NCI-H2029 (cell line): ENCODE measurements around the gene JMJD4.

Source experiments
- DNase-seq: peaks from one replicate; lab custom pipeline; 2025; lab: John Stamatoyannopoulos, UW

Gene JMJD4

GRCh38 chr1:227753999-227754711 is 19.1 kb upstream of the JMJD4 start:
- DNase-seq = no peak

- DNase-seq = no peak
Observed at GRCh38 chr1:227749916-227750710, 15.0 kb upstream of the JMJD4 start.

GRCh38 chr1:227749225-227749624 is 14.1 kb upstream of the JMJD4 start:
- no peak for DNase-seq

DNA sequence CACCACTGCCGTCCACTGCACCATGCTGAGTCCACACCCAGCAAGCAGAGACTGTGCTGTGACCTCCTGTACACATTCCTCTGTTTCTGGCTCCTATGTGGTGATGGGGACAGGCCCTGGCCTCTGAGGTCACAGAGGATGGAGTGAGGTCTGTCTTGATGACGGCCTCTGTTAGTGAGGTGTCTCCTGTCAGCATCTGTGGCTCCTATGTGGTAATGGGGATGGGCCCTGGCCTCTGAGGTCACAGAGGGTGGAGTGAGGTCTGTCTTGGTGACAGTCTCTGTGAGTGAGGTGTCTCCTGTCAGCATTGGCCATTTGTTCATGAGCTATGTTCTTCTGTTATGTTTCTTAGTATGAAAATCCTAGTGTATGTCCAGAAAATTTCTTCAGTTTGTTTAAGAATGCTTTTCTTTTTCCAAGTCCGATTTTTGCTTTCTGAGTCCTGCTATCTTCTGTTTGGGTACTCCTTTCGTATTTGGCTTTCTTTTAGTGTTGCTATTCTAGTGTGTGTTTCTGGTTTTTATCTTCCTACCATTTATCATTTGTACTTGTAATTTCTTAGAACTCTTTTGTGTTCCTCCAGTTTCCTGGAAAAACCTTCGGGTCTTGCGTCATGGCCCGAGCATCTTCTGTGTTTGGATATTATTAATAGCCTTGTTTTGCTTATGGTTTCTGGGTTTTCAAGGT is 13.5 kb upstream of the JMJD4 start:
- no peak for DNase-seq

DNA sequence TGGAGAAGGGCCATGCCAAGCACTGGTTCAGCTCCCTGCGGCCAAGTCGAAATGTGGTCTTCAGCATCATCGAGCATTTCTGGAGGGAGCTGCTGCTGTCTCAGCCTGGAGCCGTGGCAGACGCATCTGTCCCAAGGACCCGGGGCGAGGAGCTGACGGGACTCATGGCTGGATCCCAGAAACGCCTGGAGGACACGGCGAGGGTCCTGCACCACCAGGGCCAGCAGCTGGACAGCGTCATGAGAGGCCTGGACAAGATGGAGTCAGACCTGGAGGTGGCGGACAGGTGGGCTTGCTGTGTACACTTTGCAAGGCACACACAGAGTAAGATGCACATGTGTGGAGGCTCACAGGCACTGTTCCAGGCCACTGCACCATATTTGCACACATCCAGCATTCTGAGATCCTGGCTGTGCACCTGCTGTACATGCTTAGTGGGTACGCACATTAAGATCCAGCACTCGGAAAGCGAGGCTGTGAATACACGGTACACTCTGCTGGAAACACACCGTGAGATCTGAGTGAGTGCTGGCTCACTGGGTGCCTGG is 12.9 kb upstream of the JMJD4 start:
- no peak for DNase-seq

- no peak for DNase-seq
Observed at GRCh38 chr1:227747382-227747781, 12.3 kb upstream of the JMJD4 start.

- DNase-seq = no peak
Observed at GRCh38 chr1:227746676-227747075, 11.6 kb upstream of the JMJD4 start.

- DNase-seq = no peak
Observed at GRCh38 chr1:227745568-227746265, 10.6 kb upstream of the JMJD4 start.

GRCh38 chr1:227744668-227745067 is 9.6 kb upstream of the JMJD4 start:
- DNase-seq = no peak

- DNase-seq = no peak
Observed at GRCh38 chr1:227742738-227743715, 7.9 kb upstream of the JMJD4 start.

DNA sequence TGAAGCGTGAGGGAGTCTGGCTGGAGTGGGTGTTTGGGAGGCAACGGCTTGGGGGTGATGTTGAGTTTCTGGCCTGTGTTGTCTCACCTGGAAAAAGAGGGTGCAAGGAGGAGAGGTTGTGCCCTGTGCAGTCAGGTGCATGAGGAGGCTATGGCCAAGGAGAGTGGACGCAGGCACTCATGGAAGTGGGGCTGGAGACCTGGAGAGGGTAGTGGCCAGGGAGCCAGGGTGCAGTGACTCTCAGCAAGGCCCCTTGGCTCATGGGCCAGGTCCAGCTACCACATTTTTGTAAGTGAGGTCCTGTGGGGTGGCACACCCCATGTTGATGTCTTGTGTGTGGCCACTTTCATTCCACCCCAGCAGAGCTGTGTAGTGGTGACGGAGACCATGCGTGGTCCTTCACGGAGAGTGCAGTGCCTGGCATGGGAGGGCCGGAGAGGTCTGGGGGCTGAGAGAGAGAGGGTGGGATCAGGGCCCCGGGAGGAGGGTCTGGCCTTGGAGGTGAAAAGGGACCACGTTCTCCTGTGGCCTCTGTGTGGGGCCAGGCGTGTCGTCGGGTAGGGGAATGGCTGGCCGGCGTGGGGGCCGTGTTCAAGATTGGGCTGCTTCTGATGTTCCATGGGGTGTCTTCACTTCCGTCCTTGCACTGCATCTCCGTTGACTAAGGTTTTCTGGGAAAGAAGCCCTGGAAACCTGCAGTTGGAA is 6.2 kb upstream of the JMJD4 start:
- no peak for DNase-seq

DNA sequence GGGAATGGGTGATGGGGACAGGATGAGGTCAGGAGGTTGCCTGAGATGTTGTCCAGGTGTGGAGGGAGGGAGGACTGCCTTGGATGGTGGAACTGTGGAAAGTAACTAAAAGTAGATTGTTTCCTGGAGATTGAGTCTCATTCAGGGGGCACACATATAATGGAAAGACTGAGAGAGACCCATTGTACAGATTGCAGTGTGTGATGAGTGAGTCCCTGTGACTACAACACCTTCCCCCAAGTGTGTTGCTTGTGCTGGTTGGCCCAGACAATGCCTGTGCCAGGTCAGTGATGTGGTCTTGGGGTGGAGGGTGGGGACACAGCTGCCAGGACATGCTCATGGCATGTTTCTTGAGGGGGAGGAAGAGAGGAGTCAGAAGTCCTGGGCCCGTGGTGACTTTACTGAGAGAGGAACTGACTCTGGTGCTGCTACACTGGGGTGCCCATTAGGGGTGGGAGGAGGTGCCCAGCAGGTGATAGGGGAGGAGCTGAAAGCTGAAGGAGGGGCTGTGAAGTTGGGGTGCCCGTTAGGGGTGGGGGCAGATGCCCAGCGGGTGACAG is 5.4 kb upstream of the JMJD4 start:
- no peak for DNase-seq

DNA sequence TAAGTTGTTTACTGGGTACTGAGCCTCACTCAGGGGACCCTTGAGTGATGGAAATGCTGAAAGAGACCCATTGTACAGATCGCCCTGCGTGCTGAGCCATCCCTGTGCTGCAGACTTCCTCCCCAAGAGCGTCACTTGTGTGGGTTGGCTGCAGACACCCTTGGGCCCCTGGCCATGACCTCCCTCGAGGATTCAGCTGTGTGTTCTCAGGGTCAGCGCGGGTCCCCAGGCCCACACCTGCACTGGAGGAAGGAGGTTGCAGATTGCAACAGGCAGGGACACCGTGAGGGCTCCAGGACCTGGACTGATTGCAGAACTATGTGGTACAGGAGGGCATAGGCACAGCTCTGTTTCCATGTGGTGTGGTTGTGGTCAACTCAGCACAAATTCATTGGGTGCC is 4.5 kb upstream of the JMJD4 start:
- DNase-seq = no peak

DNA sequence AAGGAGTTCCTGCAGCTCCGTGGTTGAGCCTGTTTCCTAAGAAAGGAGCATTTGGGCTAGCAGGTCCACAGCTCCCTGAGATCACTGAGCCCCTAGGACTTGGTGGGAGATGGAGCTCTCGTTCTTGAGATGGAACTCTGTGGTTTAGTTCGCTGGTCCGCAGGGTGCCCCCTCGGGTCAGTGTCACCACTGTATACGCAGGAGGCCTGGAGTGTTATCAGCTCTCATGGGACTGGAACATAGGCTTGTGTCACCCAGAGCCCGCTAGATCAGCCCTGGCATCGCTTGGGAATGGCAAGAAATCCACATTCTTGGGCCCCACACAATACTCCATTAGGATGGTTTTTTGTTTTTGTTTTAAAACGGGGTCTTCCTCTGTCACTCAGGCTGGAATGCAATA is 3.7 kb upstream of the JMJD4 start:
- no peak for DNase-seq

DNA sequence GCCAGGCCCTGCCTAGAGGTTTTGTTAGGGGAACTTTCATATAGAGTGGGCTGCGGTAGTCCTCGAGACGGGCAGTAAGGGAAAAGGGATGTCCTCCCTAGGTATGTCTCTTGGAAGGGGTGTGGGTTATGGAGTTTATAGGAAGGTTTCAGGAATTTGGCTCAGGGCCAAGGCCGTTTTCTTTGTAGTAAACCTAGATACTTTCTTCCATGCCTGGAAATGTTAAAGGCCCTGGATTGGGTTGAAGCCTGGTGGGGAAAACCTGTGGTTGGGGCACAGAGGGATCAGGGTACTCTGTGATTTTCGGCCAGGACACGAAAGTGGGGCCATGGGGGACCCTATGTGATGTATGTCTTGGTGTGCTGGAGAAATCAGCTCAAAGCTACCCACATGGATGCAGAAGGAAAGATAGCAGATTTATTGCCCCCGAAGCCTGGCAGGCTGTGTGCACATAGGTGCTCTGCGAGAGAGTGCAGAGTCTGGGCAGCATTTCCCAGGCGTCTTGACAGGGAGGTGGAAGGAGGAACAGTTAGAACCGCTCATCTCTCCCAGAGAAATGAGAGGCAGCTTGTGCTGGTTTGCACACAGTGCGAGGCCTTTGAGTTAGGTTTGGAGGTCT is 1.8 kb upstream of the JMJD4 start:
- no peak for DNase-seq

DNA sequence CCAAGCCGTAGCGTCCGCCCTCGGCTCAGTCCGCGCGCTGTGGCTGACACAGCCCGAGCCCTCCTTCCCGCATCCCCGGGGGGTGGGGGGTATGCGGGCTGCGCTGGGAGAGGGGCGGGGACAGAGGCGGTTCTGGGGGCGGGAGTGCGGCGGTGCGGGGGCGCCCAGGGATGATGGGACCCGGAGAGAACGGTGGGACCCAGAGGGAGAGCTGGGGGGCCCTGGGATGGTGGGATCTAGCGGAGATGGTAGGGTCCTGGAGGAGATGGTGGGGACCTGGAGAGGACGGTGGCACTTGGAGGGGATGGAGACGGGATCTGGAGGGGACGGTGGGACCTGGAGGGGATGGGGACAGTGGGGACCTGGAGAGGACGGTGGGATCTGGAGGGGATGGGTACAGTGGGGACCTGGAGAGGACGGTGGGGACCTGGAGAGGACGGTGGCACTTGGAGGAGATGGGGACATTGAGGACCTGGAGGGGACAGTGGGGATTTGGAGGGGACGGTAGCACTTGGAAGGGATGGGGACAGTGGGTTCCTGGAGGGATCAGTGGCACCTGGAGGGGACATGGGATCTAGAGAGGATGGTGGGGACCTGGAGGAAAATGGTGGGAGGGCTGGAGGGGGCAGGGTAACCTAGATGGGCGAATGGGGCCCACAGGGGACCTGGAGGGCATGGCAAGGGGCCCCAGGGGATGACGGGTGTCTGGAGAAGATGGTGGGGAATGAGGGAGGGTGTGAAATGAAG is 610 bp upstream of the JMJD4 start:
- no peak for DNase-seq

DNA sequence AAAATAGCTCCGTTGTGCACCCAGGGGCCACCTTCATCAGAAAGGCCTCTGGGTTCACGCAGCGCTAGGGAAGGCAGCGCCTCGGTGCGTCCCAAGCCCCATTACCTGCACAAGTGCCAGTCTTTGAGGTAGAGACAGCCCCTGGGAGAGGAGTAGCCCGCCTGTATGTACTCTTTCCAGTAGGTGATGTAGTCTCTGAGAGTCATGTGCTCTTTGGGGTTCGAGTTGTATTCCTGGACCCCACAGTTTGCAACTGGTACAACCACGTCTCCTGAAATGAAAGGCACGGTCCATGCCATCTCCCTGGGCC is 601 bp downstream of the JMJD4 start:
- no peak for DNase-seq

- no peak for DNase-seq
Observed at GRCh38 chr1:227733751-227734545, 1.2 kb downstream of the JMJD4 start.
